ENCODE results near the gene SPATA16. TPM values are rescaled to one million over a fixed set of nuclear protein-coding genes. Genes with fewer than 3 reads are reported as not detected.

The SPATA16 gene
- total and polyA plus RNA-seq, 2 experiments from 2014 or later = not detected

DNA sequence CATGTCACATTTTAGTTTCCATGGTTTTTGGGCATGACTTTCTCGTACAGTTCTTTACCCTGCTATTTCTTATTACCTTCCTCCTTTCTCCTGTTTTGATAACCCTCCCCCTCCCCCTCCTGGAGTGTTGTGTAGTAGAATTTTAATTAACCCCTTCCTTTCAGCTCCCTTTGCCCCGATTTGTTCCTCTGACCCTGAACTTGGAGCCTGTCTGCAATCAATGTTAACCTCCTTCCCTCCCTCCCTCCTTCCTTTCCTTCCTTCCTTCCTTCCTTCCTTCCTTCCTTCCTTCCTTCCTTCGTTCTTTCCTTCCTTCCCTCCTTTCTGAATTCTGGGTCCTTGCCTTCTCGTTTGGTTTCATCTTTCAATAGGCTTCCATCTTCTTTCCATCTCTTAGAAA is 300.1 kb downstream of the SPATA16 start:
- Histone ChIP-seq H2AFZ (no peak overlapping the region), H3K9me2 (replicated peaks; ENCODE audit: insufficient read depth) (no peaks in the 10 kb centered on the region), H3K27ac (no peak overlapping the region), H3K36me3 (replicated peaks; ENCODE audit: insufficient read depth, low read depth) (no peaks in the 10 kb centered on the region), H4K20me1 (ENCODE audit: insufficient read depth, poor library complexity, severe bottlenecking) (no peaks in the 10 kb centered on the region), H3K4me1 (ENCODE audit: insufficient read depth) (no peaks in the 10 kb centered on the region), H3K27me3 (no peaks in the 10 kb centered on the region), H3K79me2 (no peaks in the 10 kb centered on the region), H3K4me2 (no peak overlapping the region), H3K9me3 (ENCODE audit: low read depth) (no peaks in the 10 kb centered on the region), H3K4me3 (no peak overlapping the region)
- 80% methylated on average over 3 of the region's 4 CpGs for WGBS (ENCODE audit: low lambda C conversion rate, missing lambda C conversion rate)
- TF ChIP-seq, protein P1, sequence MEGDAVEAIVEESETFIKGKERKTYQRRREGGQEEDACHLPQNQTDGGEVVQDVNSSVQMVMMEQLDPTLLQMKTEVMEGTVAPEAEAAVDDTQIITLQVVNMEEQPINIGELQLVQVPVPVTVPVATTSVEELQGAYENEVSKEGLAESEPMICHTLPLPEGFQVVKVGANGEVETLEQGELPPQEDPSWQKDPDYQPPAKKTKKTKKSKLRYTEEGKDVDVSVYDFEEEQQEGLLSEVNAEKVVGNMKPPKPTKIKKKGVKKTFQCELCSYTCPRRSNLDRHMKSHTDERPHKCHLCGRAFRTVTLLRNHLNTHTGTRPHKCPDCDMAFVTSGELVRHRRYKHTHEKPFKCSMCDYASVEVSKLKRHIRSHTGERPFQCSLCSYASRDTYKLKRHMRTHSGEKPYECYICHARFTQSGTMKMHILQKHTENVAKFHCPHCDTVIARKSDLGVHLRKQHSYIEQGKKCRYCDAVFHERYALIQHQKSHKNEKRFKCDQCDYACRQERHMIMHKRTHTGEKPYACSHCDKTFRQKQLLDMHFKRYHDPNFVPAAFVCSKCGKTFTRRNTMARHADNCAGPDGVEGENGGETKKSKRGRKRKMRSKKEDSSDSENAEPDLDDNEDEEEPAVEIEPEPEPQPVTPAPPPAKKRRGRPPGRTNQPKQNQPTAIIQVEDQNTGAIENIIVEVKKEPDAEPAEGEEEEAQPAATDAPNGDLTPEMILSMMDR (IDR thresholded peaks at IDR 0.05; ENCODE audit: poor library complexity) = no peak
- TF ChIP-seq EZH2phosphoT487 (IDR thresholded peaks at IDR 0.05; ENCODE audit: low read depth, severe bottlenecking, unreplicated experiment) = no peak
- TF ChIP-seq EZH2 (IDR thresholded peaks at IDR 0.05; ENCODE audit: borderline replicate concordance) = no peak
- DNase-seq (ENCODE audit: low spot score) = no peak

DNA sequence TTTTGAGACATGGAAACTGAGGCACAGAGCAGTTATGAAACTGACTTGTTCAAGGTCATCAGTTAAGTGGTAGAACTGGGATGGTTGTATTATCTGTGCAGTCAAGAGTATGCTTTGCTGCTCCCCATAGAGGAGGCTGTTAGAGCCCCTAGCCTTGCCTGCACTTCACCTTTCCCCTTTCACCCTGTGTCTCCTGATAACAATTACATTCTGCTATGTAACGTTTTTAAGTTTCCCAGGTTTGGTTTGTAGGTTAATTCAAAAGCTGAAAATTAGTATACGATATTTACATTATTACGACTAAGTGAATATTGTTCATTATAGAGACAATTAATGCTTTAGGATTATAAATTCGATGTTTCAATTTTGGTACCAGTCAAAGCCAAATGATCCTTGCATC is 300.6 kb downstream of the SPATA16 start:
- Histone ChIP-seq H3K27me3 (no peaks in the 10 kb centered on the region), H3K79me2 (no peaks in the 10 kb centered on the region), H2AFZ (no peak overlapping the region), H3K4me3 (no peak overlapping the region), H3K9me2 (replicated peaks; ENCODE audit: insufficient read depth) (no peaks in the 10 kb centered on the region), H3K36me3 (replicated peaks; ENCODE audit: insufficient read depth, low read depth) (no peaks in the 10 kb centered on the region), H4K20me1 (ENCODE audit: insufficient read depth, poor library complexity, severe bottlenecking) (no peaks in the 10 kb centered on the region), H3K27ac (no peak overlapping the region), H3K4me1 (ENCODE audit: insufficient read depth) (no peaks in the 10 kb centered on the region), H3K9me3 (ENCODE audit: low read depth) (no peaks in the 10 kb centered on the region), H3K4me2 (no peak overlapping the region)
- 82% methylated on average over 4 of the region's 4 CpGs for WGBS (ENCODE audit: low lambda C conversion rate, missing lambda C conversion rate)
- TF ChIP-seq EZH2phosphoT487 (IDR thresholded peaks at IDR 0.05; ENCODE audit: low read depth, severe bottlenecking, unreplicated experiment) (no peak), EZH2 (IDR thresholded peaks at IDR 0.05; ENCODE audit: borderline replicate concordance) (no peak)
- TF ChIP-seq, protein P1 (IDR thresholded peaks at IDR 0.05; ENCODE audit: poor library complexity) = no peak
- no peak for DNase-seq (ENCODE audit: low spot score)

DNA sequence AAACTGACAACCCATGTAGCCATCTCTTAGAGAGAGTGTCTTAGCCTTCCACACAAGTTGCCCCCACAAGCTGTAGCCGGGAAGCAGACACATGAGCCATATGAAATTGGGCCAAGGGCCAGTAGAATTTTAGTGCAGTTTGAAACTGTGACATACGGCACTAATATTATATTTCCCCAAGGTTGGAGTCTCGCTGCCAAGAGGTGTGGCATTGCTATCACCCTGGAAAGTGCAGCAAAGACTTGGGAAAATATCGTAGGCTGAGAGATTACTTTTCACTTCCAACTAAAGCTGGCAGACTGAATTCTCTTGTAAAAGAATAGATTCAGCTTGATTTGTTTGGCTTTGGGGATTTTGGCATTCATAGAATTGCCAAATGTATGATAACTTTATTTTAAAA is 301.4 kb downstream of the SPATA16 start:
- DNase-seq (ENCODE audit: low spot score) = no peak
- Histone ChIP-seq H3K79me2 (no peaks in the 10 kb centered on the region), H4K20me1 (ENCODE audit: insufficient read depth, poor library complexity, severe bottlenecking) (no peaks in the 10 kb centered on the region), H3K27me3 (no peaks in the 10 kb centered on the region), H2AFZ (no peak overlapping the region), H3K4me2 (no peak overlapping the region), H3K36me3 (replicated peaks; ENCODE audit: insufficient read depth, low read depth) (no peaks in the 10 kb centered on the region), H3K9me2 (replicated peaks; ENCODE audit: insufficient read depth) (no peaks in the 10 kb centered on the region), H3K4me3 (no peak overlapping the region), H3K27ac (no peak overlapping the region), H3K9me3 (ENCODE audit: low read depth) (no peaks in the 10 kb centered on the region), H3K4me1 (ENCODE audit: insufficient read depth) (no peaks in the 10 kb centered on the region)
- WGBS (ENCODE audit: low lambda C conversion rate, missing lambda C conversion rate) = 71% methylated on average over 4 of the region's 4 CpGs
- TF ChIP-seq, protein P1 (IDR thresholded peaks at IDR 0.05; ENCODE audit: poor library complexity) = no peak
- TF ChIP-seq EZH2phosphoT487 (IDR thresholded peaks at IDR 0.05; ENCODE audit: low read depth, severe bottlenecking, unreplicated experiment) (no peak), EZH2 (IDR thresholded peaks at IDR 0.05; ENCODE audit: borderline replicate concordance) (no peak)
